ENCODE data around the gene NEK6.

DNA sequence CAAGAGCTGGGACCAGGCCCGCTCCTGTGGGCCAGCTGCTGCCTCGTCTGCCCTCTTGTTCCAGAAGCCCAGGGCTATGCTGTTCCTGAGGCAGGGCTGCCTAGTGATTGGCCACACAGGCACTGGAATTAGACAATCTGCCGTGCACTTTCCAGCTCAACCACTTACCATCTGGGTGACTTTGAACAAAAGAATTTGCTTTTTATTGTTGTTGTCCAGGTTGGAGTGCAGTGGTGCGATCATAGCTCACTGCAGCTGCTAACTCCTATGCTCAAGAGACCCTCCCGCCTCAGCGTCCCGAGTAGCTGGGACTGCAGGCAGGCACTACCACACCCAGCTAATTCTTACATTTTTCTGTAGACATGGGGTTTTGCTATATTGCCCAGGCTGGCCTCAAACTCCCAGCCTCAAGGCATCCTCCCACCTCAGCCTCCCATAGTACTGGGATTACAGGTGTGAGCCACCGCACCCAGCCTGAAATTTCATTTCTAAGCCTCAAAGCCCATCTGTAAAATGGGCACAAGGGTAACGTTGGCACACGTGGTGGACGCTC, 1.2 kb upstream of the NEK6 start:
- TF ChIP-seq CTCF (IDR thresholded peaks at IDR 0.05 in 8 of 11, conservative IDR thresholded peaks at IDR 0.05 in 3 of 11) (no peak), POLR2AphosphoS5 (IDR thresholded peaks at IDR 0.05) (no peak)

Measured in spleen (tissue), 7 donors.